BJ (cell line): ENCODE data around the gene TOMM7. TPM values are rescaled to one million over a fixed set of nuclear protein-coding genes. Genes with fewer than 3 reads are reported as not detected.

Experiments
- CTCF ChIA-PET: fragments of 350-600 bp; formaldehyde crosslinking; extraction: SDS; loops from one replicate; lab custom pipeline; 2021; ENCODE audit warnings: antibody characterized with exemption, inconsistent platforms; lab: Yijun Ruan, JAX
- POLR2A ChIA-PET: fragments of 300-600 bp; sonication (Branson Sonifier 250); formaldehyde crosslinking; extraction: SDS; loops from one replicate; lab custom pipeline; 2021; ENCODE audit warnings: antibody characterized with exemption; lab: Charles Lee
- DNase-seq: peaks from one replicate; pipeline ENCODE4 v3.0.0-alpha.2; 2011; ENCODE audit warnings: low read depth
- H3K27me3 ChIP-seq: 2 replicates; pipeline ENCODE4 v1.6.0; 2011; ENCODE audit warnings: low read length; ENCODE audit not compliant: control insufficient read depth, insufficient read depth
- H3K36me3 ChIP-seq: 2 replicates; pipeline ENCODE4 v1.5.1; 2011; ENCODE audit warnings: low read length; ENCODE audit not compliant: control insufficient read depth, insufficient read depth
- H3K4me3 ChIP-seq: 2 replicates; pipeline ENCODE4 v1.5.1; 2011; ENCODE audit warnings: low read depth, mild to moderate bottlenecking, control low read depth, low read length
- CTCF ChIP-seq: IDR thresholded peaks from 2 replicates; pipeline ENCODE4 v1.5.1; 2011; ENCODE audit warnings: low read depth, mild to moderate bottlenecking, control low read depth, inconsistent platforms, low read length, moderate library complexity; ENCODE audit not compliant: insufficient read depth
- polyA minus RNA-seq: library from RNA; depleted of rRNA, polyadenylated mRNA; stranded (reverse); fragments of >200 nt; gene quantifications from 2 replicates; pipeline ENCODE4 v1.2.3, GENCODE V29; 2011; rRNA and poly(A)+ RNA removed
- polyA plus RNA-seq: library from polyadenylated mRNA; depleted of rRNA; stranded (reverse); fragments of >200 nt; gene quantifications from 2 replicates; pipeline ENCODE4 v1.2.3, GENCODE V29; 2011; rRNA removed

Gene TOMM7
- 346 and 1,232 TPM in 2 replicates for polyA plus RNA-seq
- 96.3 and 194 TPM in 2 replicates for polyA minus RNA-seq

GRCh38 chr7:22822486-22823141 lies at the start of gene TOMM7:
TOMM7 (minus strand) TSS chr7:22822849; CDS start chr7:22822779, 70 bp downstream.
- Histone ChIP-seq H3K4me3 (peak within 1 kb of the TSS; percentile 67), H3K27me3 (peaks cover 1% of the 10 kb centered on the region; the same call in 1 of the 2 replicates), H3K36me3 (no peaks in the 10 kb centered on the region)
- CTCF ChIA-PET = interaction anchor here (0.6 to 1.7 kb wide), 5 partner anchors 11 to 264 kb away, joined by 3 to 10 read pairs (median 3); no protein-coding TSS in a partner anchor
- no peak for TF ChIP-seq CTCF
- DNase-seq = peak; percentile 87
- POLR2A ChIA-PET = interaction anchor here (0.5 kb wide), 1 partner anchor 284 kb away, joined by 3 read pairs; no protein-coding TSS in a partner anchor

- DNase-seq = no peak
- ChIA-PET POLR2A (no interaction called here), CTCF (interaction anchor here (0.6 to 1.9 kb wide), 2 partner anchors 12 to 22 kb away, joined by 4 to 13 read pairs; no protein-coding TSS in a partner anchor)
- no peak for TF ChIP-seq CTCF
- Histone ChIP-seq H3K27me3 (no peaks in the 10 kb centered on the region), H3K36me3 (no peaks in the 10 kb centered on the region), H3K4me3 (no peak overlapping the region)
Measured at GRCh38 chr7:22872096-22872807, 49.6 kb upstream of the TOMM7 start.

GRCh38 chr7:22871661-22872060 lies 49.0 kb upstream of the TOMM7 start:
- Histone ChIP-seq H3K27me3 (no peaks in the 10 kb centered on the region), H3K4me3 (no peak overlapping the region), H3K36me3 (no peaks in the 10 kb centered on the region)
- DNase-seq = no peak
- TF ChIP-seq CTCF = no peak
- ChIA-PET CTCF (interaction anchor here (0.6 kb wide), 1 partner anchor 23 kb away, joined by 4 read pairs; no protein-coding TSS in a partner anchor), POLR2A (no interaction called here)

GRCh38 chr7:22868509-22868908 lies 45.9 kb upstream of the TOMM7 start:
- no peak for TF ChIP-seq CTCF
- H3K27me3 ChIP-seq = no peaks in the 10 kb centered on the region
- CTCF ChIA-PET = interaction anchor here (0.9 to 1.4 kb wide), 2 partner anchors 24 to 187 kb away, joined by 3 to 4 read pairs; no protein-coding TSS in a partner anchor
- DNase-seq = no peak
- POLR2A ChIA-PET = no interaction called here
- H3K36me3 ChIP-seq = no peaks in the 10 kb centered on the region
- H3K4me3 ChIP-seq = no peak overlapping the region

- Histone ChIP-seq H3K4me3 (no peak overlapping the region), H3K27me3 (no peaks in the 10 kb centered on the region), H3K36me3 (no peaks in the 10 kb centered on the region)
- ChIA-PET POLR2A (no interaction called here), CTCF (interaction anchor here (0.5 to 0.8 kb wide), 3 partner anchors 9 to 188 kb away, joined by 3 read pairs; no protein-coding TSS in a partner anchor)
- no peak for TF ChIP-seq CTCF
- DNase-seq = no peak
Measured at GRCh38 chr7:22867589-22867988, 44.9 kb upstream of the TOMM7 start.
